ENCODE measurements around the gene DGCR8. TPM values are rescaled to one million over a fixed set of nuclear protein-coding genes. Genes with fewer than 3 reads are reported as not detected.

Gene DGCR8
- total RNA-seq, 2 experiments from 2014 or later, result 17.8 to 18.5 TPM

DNA sequence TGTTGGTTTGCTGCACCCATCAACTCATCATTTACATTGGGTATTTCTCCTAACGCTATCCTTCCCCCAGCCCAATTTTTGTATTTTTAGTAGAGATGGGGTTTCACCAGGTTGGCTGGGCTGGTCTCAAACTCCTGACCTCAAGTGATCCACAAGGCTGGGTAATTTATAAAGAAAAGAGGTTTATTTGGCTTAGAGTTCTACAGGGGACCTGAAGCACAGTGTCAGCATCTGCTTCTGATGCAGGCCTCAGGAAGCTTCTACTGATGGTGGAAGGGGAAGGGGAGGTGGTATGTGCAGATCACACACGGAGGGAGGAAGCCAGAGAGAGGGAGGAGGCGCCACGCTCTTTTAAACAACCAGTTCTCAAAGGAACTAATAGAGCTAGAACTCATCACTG, 33.3 kb upstream of the DGCR8 start:
- H3K4me1 Mint-ChIP-seq (ENCODE audit: low read depth), result peaks cover 10% of the 10 kb centered on the region
- DNase-seq (no peak), ATAC-seq (ENCODE audit: poor library complexity) (no peak)
- intact Hi-C loops (cut with DNase I, micrococcal nuclease), result no loop called here
- peak overlapping the region; percentile 36 for H3K27ac Mint-ChIP-seq
- CTCF ChIA-PET, result no interaction called here
- H3K4me3 ChIP-seq (ENCODE audit: low read length), result no peak overlapping the region
- H3K27ac ChIP-seq (ENCODE audit: low read depth in 1 of 2, low read length in 2 of 2), result no peak overlapping the region
- no peaks in the 10 kb centered on the region for H3K27me3 ChIP-seq (ENCODE audit: control insufficient read depth in 1 of 2, insufficient read depth in 2 of 2, low read length in 2 of 2)
- no peaks in the 10 kb centered on the region for H3K9me3 Mint-ChIP-seq
- peaks cover 3% of the 10 kb centered on the region for H3K4me1 ChIP-seq (ENCODE audit: insufficient read depth, low read length)
- H3K27me3 Mint-ChIP-seq, result no peaks in the 10 kb centered on the region
- H3K36me3 ChIP-seq (ENCODE audit: insufficient read depth, low read length), result peaks cover 52% of the 10 kb centered on the region
- H3K36me3 Mint-ChIP-seq (ENCODE audit: low read depth), result peaks cover 50% of the 10 kb centered on the region
- POLR2A ChIA-PET, result no interaction called here
- no peak overlapping the region for H3K4me3 Mint-ChIP-seq
- peaks cover 0 to 8% of the 10 kb centered on the region in 2 experiments for H3K9me3 ChIP-seq (ENCODE audit: control insufficient read depth in 1 of 2, insufficient read depth in 1 of 2, low read length in 2 of 2)
- TF ChIP-seq, protein P1, sequence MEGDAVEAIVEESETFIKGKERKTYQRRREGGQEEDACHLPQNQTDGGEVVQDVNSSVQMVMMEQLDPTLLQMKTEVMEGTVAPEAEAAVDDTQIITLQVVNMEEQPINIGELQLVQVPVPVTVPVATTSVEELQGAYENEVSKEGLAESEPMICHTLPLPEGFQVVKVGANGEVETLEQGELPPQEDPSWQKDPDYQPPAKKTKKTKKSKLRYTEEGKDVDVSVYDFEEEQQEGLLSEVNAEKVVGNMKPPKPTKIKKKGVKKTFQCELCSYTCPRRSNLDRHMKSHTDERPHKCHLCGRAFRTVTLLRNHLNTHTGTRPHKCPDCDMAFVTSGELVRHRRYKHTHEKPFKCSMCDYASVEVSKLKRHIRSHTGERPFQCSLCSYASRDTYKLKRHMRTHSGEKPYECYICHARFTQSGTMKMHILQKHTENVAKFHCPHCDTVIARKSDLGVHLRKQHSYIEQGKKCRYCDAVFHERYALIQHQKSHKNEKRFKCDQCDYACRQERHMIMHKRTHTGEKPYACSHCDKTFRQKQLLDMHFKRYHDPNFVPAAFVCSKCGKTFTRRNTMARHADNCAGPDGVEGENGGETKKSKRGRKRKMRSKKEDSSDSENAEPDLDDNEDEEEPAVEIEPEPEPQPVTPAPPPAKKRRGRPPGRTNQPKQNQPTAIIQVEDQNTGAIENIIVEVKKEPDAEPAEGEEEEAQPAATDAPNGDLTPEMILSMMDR (IDR thresholded peaks at IDR 0.05), result no peak

DNA sequence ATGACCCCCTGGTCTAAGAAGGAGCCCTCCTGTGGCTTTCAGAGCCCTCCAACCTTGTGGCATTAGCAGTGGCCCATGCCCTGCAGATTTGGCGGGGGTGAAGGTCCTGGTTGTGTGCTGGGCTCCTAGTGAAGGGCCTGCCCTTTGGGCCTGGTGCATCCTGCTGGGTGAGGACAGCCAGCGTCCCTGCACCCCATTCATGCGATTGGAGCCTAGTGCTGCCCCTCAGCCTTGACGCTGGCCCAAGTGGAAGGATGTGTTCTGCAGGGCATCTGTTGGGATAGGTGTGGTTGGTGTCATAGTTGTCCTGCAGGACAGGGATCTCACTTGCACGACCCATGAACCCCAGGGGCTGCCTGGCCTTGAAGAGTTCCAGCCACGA, 28.1 kb upstream of the DGCR8 start:
- H3K9me3 Mint-ChIP-seq, result no peaks in the 10 kb centered on the region
- Histone ChIP-seq H3K4me1 (ENCODE audit: insufficient read depth, low read length) (peaks cover 3% of the 10 kb centered on the region), H3K36me3 (ENCODE audit: insufficient read depth, low read length) (peaks cover 71% of the 10 kb centered on the region), H3K9me3 (ENCODE audit: control insufficient read depth in 1 of 2, insufficient read depth in 1 of 2, low read length in 2 of 2) (peaks cover 0 to 8% of the 10 kb centered on the region in 2 experiments), H3K27me3 (ENCODE audit: control insufficient read depth in 1 of 2, insufficient read depth in 2 of 2, low read length in 2 of 2) (no peaks in the 10 kb centered on the region), H3K4me3 (ENCODE audit: low read length) (no peak overlapping the region), H3K27ac (ENCODE audit: low read depth in 1 of 2, low read length in 2 of 2) (no peak overlapping the region)
- ATAC-seq (ENCODE audit: poor library complexity) (no peak), DNase-seq (no peak)
- TF ChIP-seq, protein P1 (IDR thresholded peaks at IDR 0.05), result no peak
- POLR2A ChIA-PET, result no interaction called here
- CTCF ChIA-PET, result no interaction called here
- H3K27ac Mint-ChIP-seq, result no peak overlapping the region
- no peak overlapping the region for H3K4me3 Mint-ChIP-seq
- intact Hi-C loops (cut with DNase I, micrococcal nuclease), result no loop called here
- peaks cover under 1% of the 10 kb centered on the region for H3K4me1 Mint-ChIP-seq (ENCODE audit: low read depth)
- H3K36me3 Mint-ChIP-seq (ENCODE audit: low read depth), result peaks cover 68% of the 10 kb centered on the region
- no peaks in the 10 kb centered on the region for H3K27me3 Mint-ChIP-seq

DNA sequence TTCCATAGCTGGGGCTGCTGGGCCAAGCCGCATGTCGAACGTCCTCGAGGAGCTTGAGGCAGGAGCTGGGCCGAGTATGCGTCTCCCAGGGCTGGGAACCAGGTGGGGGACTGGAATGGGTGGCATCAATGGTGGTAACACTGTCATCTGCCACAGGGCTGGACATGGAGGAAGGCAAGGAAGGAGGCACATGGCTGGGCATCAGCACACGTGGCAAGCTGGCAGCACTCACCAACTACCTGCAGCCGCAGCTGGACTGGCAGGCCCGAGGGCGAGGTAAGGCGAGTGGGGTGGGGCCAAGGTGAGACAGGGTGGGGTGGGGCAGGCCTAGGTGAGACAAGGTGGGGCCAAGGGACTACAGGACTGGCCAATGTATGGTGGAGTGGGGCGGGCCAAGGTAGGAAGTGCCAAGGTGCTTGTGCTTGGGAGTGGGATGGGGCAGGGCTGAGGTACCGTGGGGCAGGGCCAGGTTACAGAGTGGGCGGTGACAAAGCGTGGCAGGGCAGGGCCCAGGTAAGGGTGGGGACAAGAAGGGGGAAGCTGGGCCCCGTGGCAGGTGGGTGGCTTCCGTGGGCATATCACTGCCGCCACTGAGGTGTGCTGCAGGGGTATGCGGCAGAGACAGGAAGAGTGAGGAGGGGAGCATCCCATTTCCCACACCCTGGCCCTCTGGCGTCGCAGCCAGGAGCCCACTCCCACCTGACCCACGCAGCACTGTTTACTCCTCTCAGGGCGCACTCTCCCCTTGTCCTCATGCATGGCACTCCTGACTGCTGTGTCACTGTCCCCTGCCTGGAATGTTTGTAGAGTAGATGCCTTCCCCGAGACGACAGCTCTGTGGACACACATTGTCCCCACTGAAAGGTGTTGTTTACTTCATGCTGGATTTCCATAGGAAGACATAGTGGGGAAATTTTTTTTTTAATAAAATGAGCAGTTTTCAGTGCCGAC, 27.5 kb upstream of the DGCR8 start:
- Mint-ChIP-seq H3K27ac (no peak overlapping the region), H3K27me3 (no peaks in the 10 kb centered on the region), H3K4me1 (ENCODE audit: low read depth) (no peaks in the 10 kb centered on the region), H3K4me3 (no peak overlapping the region), H3K9me3 (no peaks in the 10 kb centered on the region), H3K36me3 (ENCODE audit: low read depth) (peaks cover 66% of the 10 kb centered on the region)
- ATAC-seq (ENCODE audit: poor library complexity) (no peak), DNase-seq (no peak)
- H3K4me1 ChIP-seq (ENCODE audit: insufficient read depth, low read length), result no peaks in the 10 kb centered on the region
- peaks cover 71% of the 10 kb centered on the region for H3K36me3 ChIP-seq (ENCODE audit: insufficient read depth, low read length)
- ChIA-PET POLR2A (no interaction called here), CTCF (no interaction called here)
- no peak overlapping the region for H3K4me3 ChIP-seq (ENCODE audit: low read length)
- H3K27me3 ChIP-seq (ENCODE audit: control insufficient read depth in 1 of 2, insufficient read depth in 2 of 2, low read length in 2 of 2), result no peaks in the 10 kb centered on the region
- H3K27ac ChIP-seq (ENCODE audit: low read depth in 1 of 2, low read length in 2 of 2), result no peak overlapping the region
- TF ChIP-seq, protein P1 (IDR thresholded peaks at IDR 0.05), result no peak
- H3K9me3 ChIP-seq (ENCODE audit: control insufficient read depth in 1 of 2, insufficient read depth in 1 of 2, low read length in 2 of 2), result peaks cover 0 to 5% of the 10 kb centered on the region in 2 experiments
- intact Hi-C loops (cut with DNase I, micrococcal nuclease), result no loop called here

All from CD4-positive, alpha-beta T cell (primary cell).